Activated naive CD8-positive, alpha-beta T cell (primary cell): ENCODE data around the gene OSBPL7.

Experiments used
- H3K27ac Mint-ChIP-seq: one replicate; pipeline ENCODE4 v1.8.0; 2021; ENCODE audit warnings: mixed read lengths
- H3K27me3 Mint-ChIP-seq: one replicate; pipeline ENCODE4 v1.8.0; 2021; ENCODE audit warnings: mixed read lengths
- H3K36me3 Mint-ChIP-seq: one replicate; pipeline ENCODE4 v1.8.0; 2021; ENCODE audit warnings: mixed read lengths
- H3K4me1 Mint-ChIP-seq: one replicate; pipeline ENCODE4 v1.8.0; 2021; ENCODE audit warnings: low read depth, mixed read lengths
- H3K4me3 Mint-ChIP-seq: one replicate; pipeline ENCODE4 v1.8.0; 2021; ENCODE audit warnings: mild to moderate bottlenecking, mixed read lengths
- H3K9me3 Mint-ChIP-seq: one replicate; pipeline ENCODE4 v1.8.0; 2021; ENCODE audit warnings: low read depth, mixed read lengths

Gene OSBPL7

DNA sequence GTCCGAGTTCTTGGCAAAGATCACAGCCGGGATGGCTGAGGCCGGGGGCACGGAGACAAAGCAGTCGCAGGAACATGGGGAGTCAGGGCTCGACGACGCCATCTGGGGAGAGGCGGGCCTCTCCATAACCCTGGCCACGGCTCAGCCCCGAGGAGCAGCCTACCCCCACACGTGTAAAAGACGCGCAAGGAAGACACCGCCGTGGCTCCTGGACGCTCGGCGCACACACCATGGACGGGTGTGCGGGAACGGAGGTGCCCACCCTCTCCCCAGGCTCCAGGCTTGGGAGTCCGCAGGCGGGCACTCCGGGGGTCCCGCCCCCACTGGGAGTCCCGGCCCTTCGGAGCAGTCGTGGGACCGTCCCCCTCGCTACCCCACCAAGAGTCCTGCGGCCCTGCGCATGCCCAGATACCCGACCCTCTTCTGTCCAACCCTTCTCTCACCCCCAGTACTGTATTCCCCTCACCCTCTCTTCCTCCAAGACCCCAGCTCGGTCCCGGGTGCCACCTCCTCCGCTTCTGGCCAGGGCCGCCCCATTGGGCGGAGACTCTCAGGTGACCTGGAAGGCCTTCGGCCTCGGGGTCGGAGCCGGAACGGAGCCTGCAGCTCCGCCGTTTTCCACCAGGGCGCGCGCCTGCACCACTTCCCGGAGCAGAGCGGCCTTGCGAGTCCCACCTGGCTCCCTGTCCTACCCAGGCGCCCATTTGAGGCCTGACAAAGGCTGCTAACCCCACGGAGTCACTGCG lies 19.3 kb upstream of the OSBPL7 start, which contains the start of gene SCRN2:
Gene SCRN2 (minus strand): TSS at position 532 of the 746 bp plus-strand sequence. CDS start 430 bp downstream, at position 102.
- Mint-ChIP-seq H3K27ac (peak within 1 kb of the TSS; percentile 70), H3K4me3 (peak within 1 kb of the TSS; percentile 94), H3K4me1 (peaks cover 25% of the 10 kb centered on the region), H3K9me3 (no peaks in the 10 kb centered on the region), H3K36me3 (no peaks in the 10 kb centered on the region), H3K27me3 (peaks cover 4% of the 10 kb centered on the region)

DNA sequence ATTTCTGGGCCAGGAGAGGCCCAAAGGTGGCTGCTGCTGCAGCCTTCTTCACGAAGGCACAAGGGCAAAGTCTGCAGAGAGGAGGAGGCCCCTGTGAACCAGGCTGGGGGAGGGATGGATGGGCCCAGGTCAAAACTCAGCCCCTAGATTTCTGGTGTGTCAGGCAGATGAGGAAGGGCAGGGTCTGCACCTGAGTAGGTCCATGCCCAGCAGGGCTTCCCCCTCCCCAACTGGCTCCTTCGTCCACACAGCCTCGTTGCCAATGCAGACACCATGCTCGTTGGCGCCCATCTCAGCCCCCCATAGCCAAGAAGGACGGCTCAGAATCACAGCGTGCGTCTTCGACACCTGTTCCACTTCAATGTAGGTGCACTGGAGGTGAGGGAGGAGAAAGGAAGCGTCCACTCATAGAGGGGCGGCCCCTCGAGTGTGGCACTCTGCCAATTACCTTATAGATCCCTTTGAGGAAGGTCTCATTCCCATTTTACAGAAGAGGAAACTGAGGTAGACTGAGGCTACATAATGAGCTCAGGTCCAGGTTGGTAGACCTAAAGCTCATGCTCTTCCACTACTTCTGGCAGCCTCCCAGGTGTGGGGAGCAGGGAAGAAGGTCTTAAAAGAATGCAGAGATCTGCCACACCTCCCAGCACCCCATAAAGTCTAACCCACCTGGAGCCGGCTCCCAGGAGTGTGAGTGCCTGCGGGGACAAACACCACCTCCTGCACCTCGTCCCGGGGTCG lies 18.6 kb upstream of the OSBPL7 start:
- peaks cover under 1% of the 10 kb centered on the region for H3K27me3 Mint-ChIP-seq
- no peaks in the 10 kb centered on the region for H3K9me3 Mint-ChIP-seq
- peaks cover 31% of the 10 kb centered on the region for H3K4me1 Mint-ChIP-seq
- H3K4me3 Mint-ChIP-seq = peak overlapping the region; percentile 94
- no peaks in the 10 kb centered on the region for H3K36me3 Mint-ChIP-seq
- H3K27ac Mint-ChIP-seq = peak overlapping the region; percentile 70

DNA sequence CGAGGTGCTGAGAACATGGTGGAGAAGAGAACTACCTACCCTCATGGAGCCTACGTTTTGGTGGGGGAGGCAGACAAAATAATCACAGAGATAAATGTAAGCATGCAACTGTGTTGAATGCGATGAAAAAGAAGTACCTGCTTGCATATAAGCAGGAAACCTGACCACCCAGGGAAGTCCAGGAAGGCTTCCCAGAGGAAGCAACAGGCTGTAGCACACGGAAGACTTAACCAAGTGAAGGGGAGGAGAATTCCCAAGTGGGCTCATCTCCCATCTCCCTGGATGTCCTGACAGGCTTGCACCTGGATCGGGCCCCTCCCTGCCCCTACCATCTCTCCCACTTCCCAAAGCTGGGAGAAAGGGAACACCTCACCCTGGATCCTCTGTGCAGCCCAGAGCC lies 17.5 kb upstream of the OSBPL7 start:
- Mint-ChIP-seq H3K27ac (no peak overlapping the region), H3K27me3 (no peaks in the 10 kb centered on the region), H3K36me3 (no peaks in the 10 kb centered on the region), H3K4me1 (peaks cover 42% of the 10 kb centered on the region), H3K4me3 (peak overlapping the region; percentile 20), H3K9me3 (no peaks in the 10 kb centered on the region)

DNA sequence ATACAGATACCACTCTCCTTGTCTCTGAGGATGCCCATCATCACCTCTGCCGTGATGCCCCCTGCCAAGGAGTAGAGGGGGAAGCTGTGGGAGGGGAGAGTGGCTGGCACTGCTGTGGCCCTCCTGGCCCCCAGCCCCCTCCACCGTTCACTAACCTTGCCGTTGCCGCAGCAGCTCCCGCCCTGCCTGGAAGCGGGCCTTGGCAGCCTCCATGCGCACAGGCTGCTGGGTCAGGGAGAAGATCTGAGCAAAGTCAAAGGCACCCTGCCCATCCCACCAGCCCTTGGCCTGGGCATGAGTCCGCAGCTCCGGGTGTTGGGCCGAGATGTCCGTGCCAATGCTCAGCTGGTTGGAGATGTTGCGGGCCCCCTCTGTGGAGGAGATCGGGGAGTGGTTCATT lies 17.0 kb upstream of the OSBPL7 start:
- Mint-ChIP-seq H3K36me3 (no peaks in the 10 kb centered on the region), H3K4me3 (peak overlapping the region; percentile 20), H3K4me1 (peaks cover 46% of the 10 kb centered on the region)

DNA sequence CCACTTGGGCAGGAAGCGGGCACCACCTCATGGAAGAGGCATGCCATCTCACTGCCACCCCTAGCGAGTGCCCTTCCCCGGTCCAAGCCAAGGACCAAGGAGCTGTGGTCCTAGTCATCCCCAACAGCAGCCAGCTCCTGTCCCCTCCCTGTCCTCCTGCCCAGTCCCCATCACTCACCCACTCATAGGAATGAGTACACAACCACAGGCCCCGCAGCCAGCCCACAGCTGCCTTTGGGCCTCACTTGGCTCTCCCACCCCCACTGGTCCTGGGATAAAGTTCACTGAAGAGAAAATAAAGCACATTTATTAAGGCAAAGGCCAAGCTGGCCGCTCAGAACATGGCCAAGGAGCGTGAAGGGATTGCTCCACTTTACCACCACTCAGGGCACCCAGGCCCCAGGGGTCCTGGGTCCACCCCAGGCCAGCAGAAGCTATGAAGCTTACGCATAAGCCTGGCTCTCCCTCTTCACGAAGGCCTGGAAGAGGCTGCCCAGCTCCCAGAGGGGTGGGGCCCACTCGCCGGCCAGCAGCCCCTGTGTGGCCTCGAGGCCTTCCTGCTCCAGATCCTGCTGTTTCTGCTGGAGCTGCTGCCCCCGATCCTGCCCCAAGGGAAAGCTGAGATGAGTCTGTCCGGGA lies 15.9 kb upstream of the OSBPL7 start:
- Mint-ChIP-seq H3K4me1 (peaks cover 42% of the 10 kb centered on the region), H3K36me3 (no peaks in the 10 kb centered on the region), H3K4me3 (no peak overlapping the region), H3K27ac (no peak overlapping the region), H3K27me3 (no peaks in the 10 kb centered on the region), H3K9me3 (no peaks in the 10 kb centered on the region)

More for the DNA sequence above, 17.0 kb upstream of the OSBPL7 start:
- Mint-ChIP-seq H3K9me3 (no peaks in the 10 kb centered on the region), H3K27me3 (no peaks in the 10 kb centered on the region), H3K27ac (no peak overlapping the region)

DNA sequence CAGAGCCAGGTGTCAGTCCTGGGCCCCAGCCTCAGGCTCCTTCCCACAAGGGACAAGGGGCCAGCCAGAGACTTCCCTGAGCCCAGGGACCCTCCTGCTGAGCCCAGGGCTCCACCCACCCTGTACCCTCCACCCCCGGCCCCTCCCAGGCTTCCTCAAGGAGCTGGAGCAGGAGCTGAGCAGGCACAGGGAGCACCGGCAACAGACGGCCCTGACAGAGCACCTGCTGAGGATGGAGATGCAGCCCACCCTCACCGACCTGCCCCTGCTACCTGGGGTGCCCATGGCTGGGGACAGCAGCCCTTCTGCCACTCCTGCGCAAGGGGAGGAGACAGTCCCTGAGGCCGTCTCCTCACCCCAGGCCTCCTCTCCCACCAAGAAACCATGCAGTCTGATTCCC lies 15.0 kb upstream of the OSBPL7 start:
- H3K36me3 Mint-ChIP-seq = no peaks in the 10 kb centered on the region
- H3K27me3 Mint-ChIP-seq = no peaks in the 10 kb centered on the region
- no peak overlapping the region for H3K27ac Mint-ChIP-seq
- no peaks in the 10 kb centered on the region for H3K9me3 Mint-ChIP-seq
- peaks cover 41% of the 10 kb centered on the region for H3K4me1 Mint-ChIP-seq
- no peak overlapping the region for H3K4me3 Mint-ChIP-seq

DNA sequence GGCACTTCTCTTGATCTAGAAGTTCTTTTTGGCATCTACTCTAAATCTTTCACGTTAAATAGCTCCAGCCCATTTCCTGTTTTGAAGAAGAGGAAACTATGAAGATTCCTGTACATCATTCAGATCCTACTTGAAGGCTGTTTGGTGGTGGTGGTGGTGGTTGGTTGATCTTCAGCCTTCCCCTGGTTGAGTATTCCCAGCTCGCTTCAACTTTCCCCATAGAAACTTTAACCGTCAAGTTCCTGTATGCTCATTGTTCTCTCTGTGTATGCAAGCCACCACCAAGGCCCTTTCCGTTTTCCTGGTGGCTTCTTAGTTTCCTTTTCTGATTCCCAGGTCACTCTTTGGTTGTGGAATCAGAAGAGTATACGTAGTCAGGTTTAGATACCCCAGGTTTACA lies 13.2 kb upstream of the OSBPL7 start:
- H3K4me1 Mint-ChIP-seq = peaks cover 44% of the 10 kb centered on the region
- no peaks in the 10 kb centered on the region for H3K27me3 Mint-ChIP-seq
- no peaks in the 10 kb centered on the region for H3K9me3 Mint-ChIP-seq
- H3K4me3 Mint-ChIP-seq = no peak overlapping the region
- no peaks in the 10 kb centered on the region for H3K36me3 Mint-ChIP-seq
- H3K27ac Mint-ChIP-seq = peak overlapping the region; percentile 72

DNA sequence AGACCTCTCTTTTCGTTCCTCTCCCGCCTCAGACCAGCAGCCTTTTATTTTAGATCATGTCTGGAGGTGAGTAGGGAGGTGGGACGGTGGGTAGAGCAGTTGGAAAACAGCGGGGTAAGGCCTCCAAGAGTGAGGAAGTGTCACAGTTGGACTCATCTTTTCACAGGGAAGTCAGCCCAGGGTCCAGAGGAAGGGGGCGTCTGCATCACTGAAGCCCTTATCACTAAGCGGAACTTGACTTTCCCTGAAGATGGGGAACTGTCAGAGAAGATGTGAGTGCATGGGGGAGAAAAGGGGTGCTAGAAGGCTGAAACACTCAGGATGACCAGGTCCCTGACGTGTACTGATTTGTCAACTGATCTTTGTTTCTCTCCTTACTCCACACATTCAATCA lies 10.3 kb upstream of the OSBPL7 start:
- Mint-ChIP-seq H3K9me3 (no peaks in the 10 kb centered on the region), H3K27me3 (no peaks in the 10 kb centered on the region), H3K4me3 (peak overlapping the region; percentile 99), H3K4me1 (peaks cover 48% of the 10 kb centered on the region), H3K36me3 (no peaks in the 10 kb centered on the region), H3K27ac (peak overlapping the region; percentile 97)

DNA sequence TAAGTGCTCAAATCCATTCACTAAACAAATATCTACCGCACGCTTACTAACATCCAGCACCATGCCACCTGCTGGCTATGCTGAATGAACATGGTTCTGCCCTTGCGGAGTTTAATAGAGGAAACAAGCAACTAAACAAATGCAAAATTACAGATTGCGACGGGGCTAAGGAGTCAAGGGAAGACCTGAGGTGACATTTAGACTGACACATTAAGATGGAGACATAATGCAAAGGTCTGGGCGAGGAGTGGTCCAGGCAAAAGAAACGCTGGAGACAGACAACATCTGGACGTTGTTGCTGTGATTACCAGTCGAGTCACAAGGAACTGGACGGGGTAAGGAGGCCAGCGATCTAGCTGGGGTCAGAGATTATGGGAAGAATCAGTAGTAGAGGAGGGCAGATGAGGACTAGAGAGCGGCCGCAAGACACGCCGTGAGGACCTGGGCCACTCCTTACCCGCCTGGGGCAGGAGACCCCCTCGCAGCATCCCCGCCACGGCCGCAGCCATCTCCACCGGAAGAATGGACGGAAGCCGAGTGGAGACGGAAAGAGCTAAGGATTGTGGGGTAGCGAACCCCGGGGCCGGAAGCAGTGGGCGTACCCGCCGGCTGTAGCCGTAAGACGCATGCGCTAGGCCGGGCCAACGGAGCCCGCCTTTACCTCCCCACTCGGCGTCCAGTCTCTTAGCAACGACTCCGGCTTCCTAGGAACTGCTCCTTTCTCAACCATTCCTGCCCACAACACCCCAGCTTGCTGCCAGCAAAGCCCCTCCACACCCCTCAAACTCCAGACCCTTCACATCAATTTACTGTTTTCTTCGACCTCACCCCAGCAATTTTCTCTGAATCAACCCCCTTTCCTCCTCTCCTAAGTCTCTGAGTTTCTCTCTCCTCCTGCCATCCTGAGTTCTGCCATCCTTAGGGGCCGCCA lies 9.7 kb upstream of the OSBPL7 start, which contains the start of the genes LRRC46 and MRPL10:
Gene LRRC46 (plus strand): TSS at position 668 of the 931 bp plus-strand sequence. CDS start 320 bp downstream, outside the sequence.
Gene MRPL10 (minus strand): TSS at position 539 of the 931 bp plus-strand sequence. CDS start 30 bp downstream, at position 509.
- peak within 1 kb of the TSS; percentile 99 for H3K4me3 Mint-ChIP-seq
- H3K4me1 Mint-ChIP-seq = peaks cover 48% of the 10 kb centered on the region
- no peaks in the 10 kb centered on the region for H3K9me3 Mint-ChIP-seq
- no peaks in the 10 kb centered on the region for H3K27me3 Mint-ChIP-seq
- H3K36me3 Mint-ChIP-seq = no peaks in the 10 kb centered on the region
- H3K27ac Mint-ChIP-seq = peak within 1 kb of the TSS; percentile 97

DNA sequence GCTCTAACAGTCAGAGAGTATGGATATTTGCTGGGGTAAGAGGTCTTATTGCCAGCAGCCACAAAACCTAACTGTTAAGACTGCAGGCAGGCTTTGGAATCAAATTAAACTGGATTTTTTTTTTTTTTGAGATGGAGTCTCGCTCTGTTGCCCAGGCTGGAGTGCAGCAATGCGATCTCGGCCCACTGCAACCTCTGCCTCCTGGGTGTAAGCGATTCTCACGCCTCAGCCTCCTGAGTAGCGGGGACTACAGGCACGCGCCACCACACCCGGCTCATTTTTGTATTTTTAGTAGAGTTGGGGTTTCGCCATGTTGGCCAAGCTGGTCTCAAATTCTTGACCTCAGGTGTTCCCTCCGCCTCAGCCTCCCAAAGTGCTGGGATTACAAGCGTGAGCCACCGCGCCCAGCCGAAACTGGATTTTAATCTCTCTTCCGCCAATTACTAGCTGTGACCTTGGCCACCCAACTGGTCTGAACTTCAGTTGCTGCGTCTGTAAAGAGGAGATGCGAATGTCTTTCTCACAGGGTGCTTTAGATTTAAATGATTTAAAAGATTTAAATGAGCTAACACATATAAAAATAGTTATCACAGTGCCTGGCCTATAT lies 8.9 kb upstream of the OSBPL7 start:
- peak overlapping the region; percentile 99 for H3K4me3 Mint-ChIP-seq
- peaks cover under 1% of the 10 kb centered on the region for H3K36me3 Mint-ChIP-seq
- peak overlapping the region; percentile 97 for H3K27ac Mint-ChIP-seq
- no peaks in the 10 kb centered on the region for H3K9me3 Mint-ChIP-seq
- no peaks in the 10 kb centered on the region for H3K27me3 Mint-ChIP-seq
- peaks cover 44% of the 10 kb centered on the region for H3K4me1 Mint-ChIP-seq

DNA sequence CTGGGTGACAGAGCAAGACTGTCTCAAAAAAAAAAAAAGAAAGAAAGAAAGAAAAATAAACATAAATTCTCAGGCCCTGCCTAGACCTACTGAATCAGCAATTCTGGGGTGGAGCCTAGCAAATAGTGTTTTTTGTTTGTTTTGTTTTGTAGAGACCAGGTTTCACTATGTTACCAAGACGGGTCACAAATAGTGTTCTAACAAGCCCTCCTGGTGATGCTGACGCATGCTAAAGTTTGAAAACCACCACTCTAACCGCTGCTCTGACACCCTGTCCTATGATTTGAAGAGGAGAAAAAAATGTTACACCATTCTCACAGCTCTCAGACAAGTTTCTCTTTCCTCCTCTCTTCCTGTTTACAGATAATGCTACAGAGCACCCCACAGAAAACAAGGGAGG lies 8.3 kb upstream of the OSBPL7 start:
- H3K27me3 Mint-ChIP-seq = no peaks in the 10 kb centered on the region
- peak overlapping the region; percentile 58 for H3K27ac Mint-ChIP-seq
- peaks cover 2% of the 10 kb centered on the region for H3K36me3 Mint-ChIP-seq
- peak overlapping the region; percentile 99 for H3K4me3 Mint-ChIP-seq
- H3K4me1 Mint-ChIP-seq = peaks cover 38% of the 10 kb centered on the region
- H3K9me3 Mint-ChIP-seq = no peaks in the 10 kb centered on the region

DNA sequence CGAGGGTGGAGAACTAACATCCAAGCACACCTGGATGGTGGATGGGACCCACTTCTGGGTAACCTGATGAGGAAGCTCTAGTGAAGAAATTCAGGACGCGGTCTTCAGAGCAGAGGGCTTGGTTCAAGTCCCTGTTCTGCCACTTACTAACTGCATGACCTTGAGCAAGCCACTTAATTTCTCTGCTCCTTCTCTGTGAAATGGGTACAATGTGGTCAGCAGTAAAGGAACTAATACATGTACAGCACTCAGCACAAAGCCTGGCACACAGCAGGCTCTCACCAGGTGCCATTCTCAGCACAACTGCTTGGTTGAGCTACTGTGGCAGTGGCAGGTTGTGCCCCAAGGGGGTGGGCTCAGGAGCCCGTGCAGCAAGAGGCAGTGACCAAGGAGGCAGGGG lies 1.9 kb upstream of the OSBPL7 start:
- no peaks in the 10 kb centered on the region for H3K9me3 Mint-ChIP-seq
- peaks cover 21% of the 10 kb centered on the region for H3K4me1 Mint-ChIP-seq
- H3K27ac Mint-ChIP-seq = no peak overlapping the region
- no peaks in the 10 kb centered on the region for H3K27me3 Mint-ChIP-seq
- peaks cover 2% of the 10 kb centered on the region for H3K36me3 Mint-ChIP-seq
- no peak overlapping the region for H3K4me3 Mint-ChIP-seq

DNA sequence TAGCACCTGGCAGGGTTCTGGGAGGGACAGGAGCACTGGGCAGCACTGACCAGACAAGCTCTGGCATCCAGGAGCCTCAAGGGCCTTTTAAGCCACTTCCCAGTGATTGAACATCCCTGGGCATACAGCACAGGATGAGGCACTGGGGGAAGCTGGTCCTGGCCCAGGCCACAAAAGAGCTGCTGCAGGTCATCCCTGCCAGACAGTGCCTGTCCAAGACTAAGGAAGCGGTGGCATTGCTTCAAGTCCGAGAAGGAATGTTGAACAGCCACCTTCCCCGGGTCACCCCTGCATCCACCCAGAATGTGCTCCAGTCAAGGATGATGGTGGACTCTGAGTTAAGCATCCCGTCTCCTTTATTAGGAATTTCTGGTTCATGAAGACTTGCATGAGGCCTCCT lies 1.2 kb upstream of the OSBPL7 start:
- H3K27ac Mint-ChIP-seq = no peak overlapping the region
- H3K9me3 Mint-ChIP-seq = no peaks in the 10 kb centered on the region
- peaks cover 3% of the 10 kb centered on the region for H3K36me3 Mint-ChIP-seq
- no peaks in the 10 kb centered on the region for H3K27me3 Mint-ChIP-seq
- peaks cover 21% of the 10 kb centered on the region for H3K4me1 Mint-ChIP-seq
- peak overlapping the region; percentile 94 for H3K4me3 Mint-ChIP-seq

DNA sequence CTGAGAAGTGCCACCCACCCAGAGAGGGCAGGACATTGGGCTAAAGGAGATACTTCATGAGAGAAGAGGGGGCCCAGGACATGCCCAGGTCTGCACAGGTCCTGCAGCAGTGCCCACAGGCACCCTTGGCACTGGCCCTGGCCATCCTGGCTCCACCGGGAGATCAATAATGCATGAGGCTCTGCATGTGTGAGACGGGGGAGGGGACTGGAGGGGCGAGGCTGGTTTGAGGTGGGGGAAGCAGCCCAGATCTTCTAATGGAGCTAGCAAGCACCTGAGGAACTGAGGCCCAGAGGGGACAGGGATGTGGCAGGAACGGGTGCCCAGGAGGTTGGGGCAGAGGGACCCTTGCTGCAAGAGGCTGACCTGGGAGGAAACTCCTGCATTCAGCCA lies 567 bp downstream of the OSBPL7 start:
- Mint-ChIP-seq H3K4me1 (peaks cover 21% of the 10 kb centered on the region), H3K9me3 (no peaks in the 10 kb centered on the region), H3K27ac (peak overlapping the region; percentile 82), H3K36me3 (peaks cover 5% of the 10 kb centered on the region), H3K4me3 (peak overlapping the region; percentile 94), H3K27me3 (no peaks in the 10 kb centered on the region)
